PC-3 (cell line): ENCODE data around the gene SPATA2.

Source experiments
- EZH2 ChIP-seq: fragments of 300-600 bp; sonication (generic); IDR thresholded peaks from one replicate; pipeline ENCODE4 v1.6.1; 2017; ENCODE audit warnings: antibody characterized with exemption, mild to moderate bottlenecking, low read length; ENCODE audit not compliant: unreplicated experiment
- EZH2phosphoT487 ChIP-seq: fragments of 300-600 bp; sonication (generic); IDR thresholded peaks from 2 replicates; pipeline ENCODE4 v1.6.1; 2018; ENCODE audit warnings: mild to moderate bottlenecking, antibody characterized with exemption, low read length, borderline replicate concordance
- TF ChIP-seq, protein P1 (sequence below): fragments of 300-600 bp; sonication (generic); conservative IDR thresholded peaks from 2 replicates; pipeline ENCODE4 v1.5.1; 2017; ENCODE audit warnings: antibody characterized with exemption, low read depth, mild to moderate bottlenecking, low read length

DNA sequence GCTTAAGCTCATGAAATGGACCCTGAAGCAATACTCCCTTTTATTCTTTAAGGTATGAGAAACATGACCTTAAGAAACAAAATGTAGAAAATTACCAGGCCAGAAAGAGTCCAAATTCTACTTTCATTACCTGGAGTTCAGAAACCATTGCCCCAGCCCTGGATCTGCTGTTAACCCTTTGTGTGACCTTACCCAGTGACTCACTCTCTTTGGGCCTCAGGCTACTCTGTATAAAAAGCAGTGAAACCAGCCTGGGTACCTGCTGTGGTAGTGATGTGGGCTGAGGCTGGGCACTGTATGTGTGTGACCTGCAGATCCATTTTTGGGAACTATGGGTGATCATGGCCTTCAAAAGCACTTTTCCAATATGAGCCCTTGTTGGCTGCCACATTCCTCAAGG lies 55.5 kb downstream of the SPATA2 start:
- TF ChIP-seq, protein P1, sequence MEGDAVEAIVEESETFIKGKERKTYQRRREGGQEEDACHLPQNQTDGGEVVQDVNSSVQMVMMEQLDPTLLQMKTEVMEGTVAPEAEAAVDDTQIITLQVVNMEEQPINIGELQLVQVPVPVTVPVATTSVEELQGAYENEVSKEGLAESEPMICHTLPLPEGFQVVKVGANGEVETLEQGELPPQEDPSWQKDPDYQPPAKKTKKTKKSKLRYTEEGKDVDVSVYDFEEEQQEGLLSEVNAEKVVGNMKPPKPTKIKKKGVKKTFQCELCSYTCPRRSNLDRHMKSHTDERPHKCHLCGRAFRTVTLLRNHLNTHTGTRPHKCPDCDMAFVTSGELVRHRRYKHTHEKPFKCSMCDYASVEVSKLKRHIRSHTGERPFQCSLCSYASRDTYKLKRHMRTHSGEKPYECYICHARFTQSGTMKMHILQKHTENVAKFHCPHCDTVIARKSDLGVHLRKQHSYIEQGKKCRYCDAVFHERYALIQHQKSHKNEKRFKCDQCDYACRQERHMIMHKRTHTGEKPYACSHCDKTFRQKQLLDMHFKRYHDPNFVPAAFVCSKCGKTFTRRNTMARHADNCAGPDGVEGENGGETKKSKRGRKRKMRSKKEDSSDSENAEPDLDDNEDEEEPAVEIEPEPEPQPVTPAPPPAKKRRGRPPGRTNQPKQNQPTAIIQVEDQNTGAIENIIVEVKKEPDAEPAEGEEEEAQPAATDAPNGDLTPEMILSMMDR = no peak
- TF ChIP-seq EZH2 = no peak
- no peak for TF ChIP-seq EZH2phosphoT487
